HG03342 (cell line): ENCODE results near the gene NFIA.

Experiments
- ATAC-seq: cut with Tn5 transposase; IDR thresholded peaks from one replicate; pipeline ENCODE4 v1.9.1; 2021; ENCODE audit warnings: mild to moderate bottlenecking, moderate library complexity; ENCODE audit not compliant: unreplicated experiment

The NFIA gene

DNA sequence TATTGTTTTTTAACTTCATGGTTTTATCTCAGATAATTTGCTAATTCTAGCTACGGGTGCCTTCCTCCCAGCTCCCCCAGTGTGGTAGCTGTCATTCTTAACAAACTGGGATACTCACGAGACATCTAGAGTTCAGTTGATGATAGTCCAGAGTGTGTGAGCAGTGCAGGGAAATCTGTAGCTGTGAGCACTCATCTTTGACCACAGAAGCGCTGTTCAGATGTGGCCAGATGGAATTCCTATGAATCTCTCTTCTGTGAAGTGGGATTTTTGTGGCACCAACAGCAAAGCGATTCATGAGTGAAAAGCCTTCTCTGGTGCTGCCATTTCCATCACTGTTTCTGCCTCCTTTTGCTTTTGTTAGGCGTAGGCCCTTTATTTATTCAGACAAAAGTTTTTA lies 125.1 kb downstream of the NFIA start:
- no peak for ATAC-seq

DNA sequence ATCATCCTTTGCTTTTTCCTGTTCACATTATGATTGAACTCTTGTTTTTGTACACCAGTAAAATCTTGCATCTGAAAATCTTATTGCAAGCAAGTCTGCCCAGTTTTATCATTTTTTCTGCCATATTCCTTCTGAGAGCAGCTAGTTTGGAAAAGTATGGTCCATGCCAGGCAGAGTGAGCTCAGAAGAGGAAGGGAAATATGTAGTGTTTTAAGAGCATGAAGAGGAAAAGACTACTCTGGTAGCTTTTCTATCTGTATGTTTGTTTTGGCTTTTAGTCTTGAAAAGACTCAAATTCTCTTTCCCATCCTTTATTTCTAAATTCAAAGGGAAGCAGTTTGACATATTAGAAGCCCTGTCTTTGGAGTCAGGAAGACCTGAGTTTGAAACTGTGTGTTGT lies 125.8 kb downstream of the NFIA start:
- ATAC-seq, result no peak

DNA sequence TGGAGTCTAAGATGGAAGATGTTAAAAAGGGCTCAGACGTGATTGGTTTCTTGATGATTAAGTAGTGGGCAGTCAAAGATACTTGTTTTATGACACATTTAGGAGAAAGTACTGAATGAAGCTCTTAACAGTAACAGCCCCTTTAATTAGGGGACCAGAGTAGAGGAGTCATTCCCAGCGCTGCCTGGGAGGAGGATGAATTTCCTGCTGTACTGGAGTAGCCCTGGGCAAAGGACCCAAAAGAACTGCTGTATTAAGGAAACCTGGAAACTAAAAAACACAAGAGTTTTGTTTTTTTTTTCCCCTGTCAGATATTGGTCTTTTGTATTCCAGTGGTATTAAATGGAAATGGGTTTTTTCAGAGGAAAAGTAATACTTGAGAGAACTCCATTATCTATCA lies 126.5 kb downstream of the NFIA start:
- ATAC-seq, result no peak

DNA sequence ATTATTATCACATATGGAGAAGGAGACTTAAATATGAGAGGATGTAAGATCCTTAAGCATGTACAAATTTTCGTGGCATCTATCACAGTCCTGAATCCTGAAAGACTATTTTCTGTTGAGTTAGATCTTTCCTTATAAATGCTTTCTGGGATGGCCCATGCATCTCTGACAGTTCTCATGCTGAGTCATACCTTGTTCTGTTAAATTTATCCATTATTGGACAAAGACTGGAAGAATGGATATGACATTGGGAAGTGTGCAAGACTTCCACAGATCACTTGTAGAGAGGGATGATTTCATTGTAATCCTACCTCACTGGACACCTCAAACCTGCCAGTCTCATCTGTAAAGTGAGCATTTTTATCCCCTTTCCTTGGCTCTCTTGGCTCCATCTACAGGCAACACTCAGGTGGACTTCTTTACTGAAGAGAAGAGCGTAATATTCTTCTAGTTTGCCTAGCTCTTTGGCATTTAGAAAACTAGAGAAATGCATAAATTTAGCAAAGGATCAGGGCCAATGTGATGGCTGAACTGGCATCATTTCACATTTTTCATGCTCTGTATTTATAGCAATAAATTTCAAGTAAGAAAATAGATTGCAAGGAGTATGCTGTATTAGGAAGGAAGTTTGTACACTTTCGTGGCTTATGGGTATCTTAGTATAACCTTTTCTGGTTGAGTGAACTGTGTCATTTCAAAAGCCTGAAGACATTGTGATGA lies 128.2 kb downstream of the NFIA start:
- no peak for ATAC-seq

GRCh38 chr1:61213245-61214011 lies 131.1 kb downstream of the NFIA start:
- ATAC-seq, result no peak

GRCh38 chr1:61215119-61215518 lies 132.8 kb downstream of the NFIA start:
- no peak for ATAC-seq

DNA sequence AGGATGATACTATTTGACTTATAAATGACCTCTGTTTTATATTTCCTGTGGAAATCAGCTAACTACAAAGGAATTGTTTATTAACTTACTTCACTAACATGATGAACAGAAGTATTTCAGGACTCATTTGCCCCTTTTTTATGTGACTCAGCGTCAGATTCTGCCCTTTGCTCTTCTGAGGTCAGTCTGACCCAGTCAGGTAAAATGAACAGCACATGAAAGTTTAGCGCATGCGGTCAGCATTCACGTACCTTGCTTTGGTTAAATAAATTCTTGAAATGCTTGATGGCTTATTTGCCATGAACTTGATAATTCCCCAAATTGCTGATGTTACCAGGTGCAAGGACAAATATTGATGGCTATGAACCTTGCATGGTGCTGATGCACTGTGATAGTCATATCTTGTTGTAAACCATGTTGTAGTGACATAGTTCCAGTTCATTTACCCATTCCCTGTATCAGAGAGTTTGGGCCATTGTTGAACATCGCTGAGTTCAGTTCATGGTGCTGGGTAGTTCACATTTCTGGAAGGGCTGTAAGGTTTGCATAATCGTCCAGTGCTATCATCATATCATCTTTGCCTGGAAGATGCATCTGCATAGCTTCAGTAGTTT lies 133.4 kb downstream of the NFIA start:
- no peak for ATAC-seq

DNA sequence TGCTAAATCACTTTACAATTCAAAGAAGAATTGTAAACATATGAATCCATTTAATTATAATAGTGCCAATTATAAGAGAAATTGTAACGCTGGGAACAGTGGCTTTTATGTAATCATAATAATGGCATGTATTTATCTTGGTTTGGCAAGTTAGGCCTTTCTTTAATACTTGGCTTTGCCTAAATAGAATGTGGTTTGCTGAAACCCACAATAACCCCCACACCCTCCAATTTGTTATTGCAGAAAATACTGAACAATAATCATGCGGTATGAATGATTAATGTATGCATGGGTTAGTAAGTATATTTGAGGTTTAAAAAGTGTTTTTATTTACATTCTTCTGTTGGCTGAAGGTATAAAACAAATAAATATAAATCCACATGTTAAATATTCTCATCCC lies 138.2 kb downstream of the NFIA start:
- no peak for ATAC-seq

- no peak for ATAC-seq
Observed at GRCh38 chr1:61221642-61222041, 139.3 kb downstream of the NFIA start.

- no peak for ATAC-seq
Observed at GRCh38 chr1:61222240-61222639, 139.9 kb downstream of the NFIA start.

DNA sequence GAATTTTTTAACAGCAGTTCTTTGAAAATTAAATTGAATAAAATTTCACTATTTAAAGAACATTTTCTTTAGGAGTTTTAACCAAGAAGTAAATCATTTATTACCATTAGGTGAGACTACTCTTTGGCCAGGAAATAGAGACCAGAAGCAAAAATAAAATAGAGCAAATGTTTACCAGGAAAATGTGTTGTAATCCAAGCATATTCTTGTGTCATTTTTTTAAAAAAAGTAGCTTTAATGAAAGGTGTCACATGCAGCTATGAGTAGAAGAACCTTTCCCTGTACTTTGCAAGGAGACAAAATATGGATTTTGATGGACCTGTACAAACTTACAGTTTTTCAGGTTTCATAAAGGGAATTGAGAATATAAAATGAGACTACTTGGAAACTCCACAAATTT lies 140.8 kb downstream of the NFIA start:
- ATAC-seq, result no peak

GRCh38 chr1:61224609-61225008 lies 142.2 kb downstream of the NFIA start:
- ATAC-seq, result no peak

- no peak for ATAC-seq
Observed at GRCh38 chr1:61225478-61225877, 143.1 kb downstream of the NFIA start.

DNA sequence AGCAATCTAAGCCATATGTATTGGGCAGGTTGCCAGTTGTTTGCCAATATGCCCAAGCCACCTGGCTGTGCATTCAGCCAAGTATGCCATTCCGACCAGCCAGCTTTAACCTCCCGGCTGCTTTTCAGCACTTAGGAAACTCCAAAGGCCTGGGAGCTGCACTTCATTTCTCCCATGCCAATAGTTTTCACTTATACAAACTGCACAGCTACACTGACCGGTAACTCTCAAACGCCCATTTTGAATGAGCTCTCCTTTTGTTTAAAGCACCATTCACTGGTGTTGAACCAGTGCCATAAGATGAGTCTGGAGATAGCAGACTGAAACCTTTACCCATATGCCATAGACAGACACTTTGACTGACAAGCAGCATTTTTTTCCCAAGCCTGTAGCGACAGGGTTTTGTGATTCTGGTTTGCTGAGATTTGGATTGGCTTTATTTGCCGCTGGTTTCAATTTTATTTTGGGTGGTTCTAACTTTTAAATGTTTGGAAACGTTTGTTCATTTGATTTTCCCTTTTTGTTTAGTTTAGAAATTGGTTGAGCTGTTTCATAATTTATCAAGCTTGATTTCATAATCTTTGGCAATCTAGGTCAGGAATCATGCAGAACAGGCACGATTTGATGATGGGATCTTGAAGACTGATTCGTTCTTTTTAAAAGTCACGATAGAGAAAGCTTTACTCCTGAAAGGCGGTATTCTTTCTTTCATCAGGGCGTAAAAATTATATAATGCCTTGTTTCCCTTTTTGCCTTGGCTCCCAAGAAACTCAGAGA lies 144.6 kb downstream of the NFIA start:
- ATAC-seq, result no peak

DNA sequence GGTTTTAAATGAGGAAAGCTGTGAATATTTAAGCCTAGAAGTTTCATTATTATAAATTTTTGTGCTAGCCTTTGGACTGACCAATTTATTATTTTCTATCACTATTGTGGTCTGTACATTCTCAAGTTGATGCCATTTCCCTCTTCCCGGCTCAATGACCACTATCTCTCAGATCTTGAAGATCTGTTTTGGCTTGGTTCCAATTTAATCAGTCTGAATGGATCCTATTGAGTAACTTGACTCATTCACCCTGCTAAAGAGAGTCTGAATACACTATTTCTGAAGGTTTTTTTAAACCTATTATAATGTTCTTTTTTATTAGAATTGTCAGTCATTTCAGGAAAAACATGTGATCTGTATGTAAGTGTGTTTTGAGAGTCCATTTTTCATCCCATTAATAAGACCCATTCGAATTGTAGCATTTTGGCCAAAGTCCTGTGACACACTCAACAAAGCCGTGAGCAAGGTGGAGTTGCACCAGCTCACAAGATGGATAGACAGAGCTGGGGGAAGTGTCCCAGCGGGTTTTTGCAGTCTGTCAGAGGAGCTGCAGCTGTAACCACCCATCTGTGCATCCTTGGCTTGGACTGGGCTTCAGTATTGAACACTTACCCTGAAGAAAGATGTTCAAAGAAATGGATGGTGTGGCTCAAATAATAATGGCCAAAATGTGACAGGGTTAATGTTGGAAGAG lies 145.6 kb downstream of the NFIA start:
- ATAC-seq, result no peak

- no peak for ATAC-seq
Observed at GRCh38 chr1:61230523-61230922, 148.2 kb downstream of the NFIA start.

DNA sequence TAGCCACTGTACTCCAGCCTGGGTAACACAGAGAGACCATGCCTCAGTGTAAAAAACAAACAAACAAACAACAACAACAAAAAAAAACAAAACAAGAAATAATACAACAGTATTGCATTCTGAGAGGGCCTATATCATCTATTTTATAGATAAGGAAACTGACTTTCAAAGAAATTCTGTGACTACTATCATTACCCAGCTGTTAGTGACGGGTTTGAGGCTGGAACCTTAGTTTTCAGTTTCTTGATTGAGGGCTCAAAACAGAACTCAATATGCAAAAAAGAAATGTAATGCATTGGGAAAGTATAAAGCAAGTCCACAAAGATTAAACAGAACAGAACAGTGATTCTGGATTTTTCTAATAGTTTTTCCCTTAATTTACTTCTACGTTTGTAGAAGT lies 149.4 kb downstream of the NFIA start:
- no peak for ATAC-seq

- no peak for ATAC-seq
Observed at GRCh38 chr1:61233121-61233660, 150.8 kb downstream of the NFIA start.

- no peak for ATAC-seq
Observed at GRCh38 chr1:61234587-61234919, 152.2 kb downstream of the NFIA start.

GRCh38 chr1:61237147-61237546 lies 154.8 kb downstream of the NFIA start:
- no peak for ATAC-seq
